IMR-90 (cell line): ENCODE data around the gene NPPA. TPM values are rescaled to one million over a fixed set of nuclear protein-coding genes. Genes with fewer than 3 reads are reported as not detected.

Source experiments
- ATAC-seq: fragments of 200-7000 bp; cut with Tn5 transposase; 2 replicates; pipeline ENCODE4 v1.9.1; 2020; ENCODE audit warnings: low read depth, mild to moderate bottlenecking, moderate library complexity
- BruUV-seq: library from RNA; stranded (reverse); fragments of 400-500 nt; replicated peaks from 2 replicates; lab custom pipeline; 2021; lab: Mats Ljungman, UMichigan
- CTCF ChIA-PET: fragments of 300-600 bp; formaldehyde crosslinking; extraction: SDS; loops from one replicate; lab custom pipeline; 2021; ENCODE audit warnings: antibody characterized with exemption; lab: Yijun Ruan, JAX
- POLR2A ChIA-PET: fragments of 300-600 bp; sonication (Branson Sonifier 250); formaldehyde crosslinking; loops from one replicate; lab custom pipeline; 2022; ENCODE audit warnings: antibody characterized with exemption; ENCODE audit not compliant: unreplicated experiment; lab: Charles Lee
- DNase-seq: peaks from one replicate; pipeline ENCODE4 v3.0.0; 2013
- H2AFZ ChIP-seq: replicated peaks from 2 replicates; pipeline ENCODE3; 2013; ENCODE audit warnings: low read length, mild to moderate bottlenecking; ENCODE audit not compliant: poor library complexity
- H2AK5ac ChIP-seq: 2 replicates; pipeline ENCODE4 v1.6.1; 2013; ENCODE audit warnings: low read depth, low read length, inconsistent platforms
- H2AK9ac ChIP-seq: replicated peaks from 2 replicates; pipeline ENCODE3; 2013; ENCODE audit warnings: mild to moderate bottlenecking, low read depth, low read length, moderate library complexity; ENCODE audit not compliant: poor library complexity
- H2BK120ac ChIP-seq: 2 replicates; pipeline ENCODE4 v1.6.1; 2013; ENCODE audit warnings: low read depth, low read length, inconsistent platforms
- H2BK15ac ChIP-seq: 3 replicates; pipeline ENCODE4 v1.6.1; 2013; ENCODE audit warnings: low read depth, low read length, inconsistent platforms
- H2BK20ac ChIP-seq: 2 replicates; pipeline ENCODE4 v1.6.1; 2013; ENCODE audit warnings: low read depth, mild to moderate bottlenecking, inconsistent platforms, low read length, moderate library complexity
- H2BK5ac ChIP-seq: 2 replicates; pipeline ENCODE4 v1.6.1; 2013; ENCODE audit warnings: mild to moderate bottlenecking, low read depth, low read length, inconsistent platforms; ENCODE audit not compliant: poor library complexity, severe bottlenecking
- H3K14ac ChIP-seq: replicated peaks from 2 replicates; pipeline ENCODE4 v1.6.1; 2013; ENCODE audit warnings: low read depth, low read length, inconsistent platforms
- H3K18ac ChIP-seq: 2 replicates; pipeline ENCODE4 v1.6.1; 2013; ENCODE audit warnings: low read depth, low read length, control low read depth
- H3K23ac ChIP-seq: 2 replicates; pipeline ENCODE4 v1.6.1; 2013; ENCODE audit warnings: low read depth, low read length, inconsistent platforms
- H3K27ac ChIP-seq: 2 replicates; pipeline ENCODE4 v1.5.1; 2013; ENCODE audit warnings: mild to moderate bottlenecking, control low read depth, low read length; ENCODE audit not compliant: insufficient read depth
- H3K27me3 ChIP-seq: 2 replicates; pipeline ENCODE4 v1.6.1; 2013; ENCODE audit warnings: low read length; ENCODE audit not compliant: control insufficient read depth, insufficient read depth
- H3K36me3 ChIP-seq: 2 replicates; pipeline ENCODE4 v1.6.1; 2013; ENCODE audit warnings: low read length, mixed read lengths; ENCODE audit not compliant: control insufficient read depth, insufficient read depth
- H3K4ac ChIP-seq: 2 replicates; pipeline ENCODE4 v1.6.1; 2013; ENCODE audit warnings: low read depth, low read length, inconsistent platforms
- H3K4me1 ChIP-seq: 2 replicates; pipeline ENCODE4 v1.6.1; 2013; ENCODE audit warnings: low read length, mixed read lengths; ENCODE audit not compliant: control insufficient read depth, insufficient read depth
- H3K4me2 ChIP-seq: 2 replicates; pipeline ENCODE4 v1.6.1; 2013; ENCODE audit warnings: low read depth, mild to moderate bottlenecking, control low read depth, low read length, moderate library complexity
- H3K4me3 ChIP-seq: 2 replicates; pipeline ENCODE4 v1.5.1; 2013; ENCODE audit warnings: low read depth, mild to moderate bottlenecking, control low read depth, low read length, moderate library complexity; ENCODE audit not compliant: insufficient read depth
- H3K56ac ChIP-seq: 2 replicates; pipeline ENCODE4 v1.6.1; 2013; ENCODE audit warnings: low read length, inconsistent platforms; ENCODE audit not compliant: insufficient read depth; ENCODE audit errors: extremely low read depth
- H3K79me1 ChIP-seq, 2 experiments: 2 replicates each; pipeline ENCODE4 v1.6.1; 2013; ENCODE audit warnings: low read length in 2 of 2, inconsistent platforms in 1 of 2, low read depth in 1 of 2
- H3K9ac ChIP-seq: 2 replicates; pipeline ENCODE4 v1.6.1; 2013; ENCODE audit warnings: low read depth, low read length, control low read depth
- H3K9me1 ChIP-seq: 2 replicates; pipeline ENCODE4 v1.6.1; 2013; ENCODE audit warnings: low read length, inconsistent platforms; ENCODE audit not compliant: insufficient read depth
- H3K9me3 ChIP-seq: 2 replicates; pipeline ENCODE4 v1.6.1; 2013; ENCODE audit warnings: low read length; ENCODE audit not compliant: control insufficient read depth, insufficient read depth
- H4K20me1 ChIP-seq: 2 replicates; pipeline ENCODE4 v1.6.1; 2013; ENCODE audit warnings: low read length, inconsistent platforms; ENCODE audit not compliant: insufficient read depth
- H4K5ac ChIP-seq: 2 replicates; pipeline ENCODE4 v1.6.1; 2013; ENCODE audit warnings: mild to moderate bottlenecking, low read depth, low read length, control low read depth
- H4K8ac ChIP-seq, 2 experiments: 2 replicates each; pipeline ENCODE4 v1.6.1; 2013; ENCODE audit warnings: low read depth in 2 of 2, low read length in 2 of 2, control low read depth in 1 of 2, inconsistent platforms in 1 of 2
- H4K91ac ChIP-seq: 2 replicates; pipeline ENCODE4 v1.6.1; 2013; ENCODE audit warnings: low read depth, low read length, inconsistent platforms; ENCODE audit not compliant: insufficient read depth
- BHLHE40 ChIP-seq: fragments of 150-350 bp; IDR thresholded peaks from 2 replicates; pipeline ENCODE4 v1.6.1; 2016; ENCODE audit warnings: mild to moderate bottlenecking, low read depth, low read length
- CEBPB ChIP-seq: IDR thresholded peaks from 2 replicates; pipeline ENCODE4 v1.6.1; 2012; ENCODE audit warnings: low read depth, low read length, improper control_type of control experiment
- CHD1 ChIP-seq: IDR thresholded peaks from 2 replicates; pipeline ENCODE4 v1.6.1; 2012; ENCODE audit warnings: low read depth, low read length, improper control_type of control experiment
- FOS ChIP-seq: fragments of 150-350 bp; IDR thresholded peaks from 2 replicates; pipeline ENCODE4 v1.6.1; 2016; ENCODE audit warnings: low read depth, low read length
- MAFK ChIP-seq: IDR thresholded peaks from 2 replicates; pipeline ENCODE4 v1.6.1; 2012; ENCODE audit warnings: low read depth, low read length, improper control_type of control experiment
- MXI1 ChIP-seq: IDR thresholded peaks from 2 replicates; pipeline ENCODE4 v1.6.1; 2012; ENCODE audit warnings: low read depth, mild to moderate bottlenecking, low read length, moderate library complexity, borderline replicate concordance
- POLR2A ChIP-seq: IDR thresholded peaks from 2 replicates; pipeline ENCODE4 v1.6.1; 2012; ENCODE audit warnings: mild to moderate bottlenecking, low read depth, low read length
- WGBS, 2 experiments: methylation state at CpG; one replicate each; pipeline versions ENCODE4 v1.1.5 to v1.1.7; 2013; ENCODE audit warnings: missing lambda C conversion rate in 2 of 2; ENCODE audit not compliant: insufficient read length in 1 of 2; ENCODE audit errors: extremely low coverage in 2 of 2; 5-methylcytosine and 5-hydroxymethylcytosine counted together
- dilution Hi-C: fragments of 300-500 bp; cut with HindIII; formaldehyde crosslinking; loops from one replicate; pipeline ENCODE4 v1.14.3; 2018; ENCODE audit warnings: low sequenced_read_pairs; ENCODE audit not compliant: unreplicated experiment
- in situ Hi-C: fragments of 300-500 bp; cut with MboI; formaldehyde crosslinking; loops from 3 replicates; pipeline ENCODE4 v1.14.3; 2019; ENCODE audit warnings: low sequenced_read_pairs, inconsistent platforms, mixed read lengths
- intact Hi-C: fragments of 100-400 bp; cut with micrococcal nuclease; formaldehyde crosslinking; loops from 2 replicates; pipeline ENCODE4 v1.10.0; 2022
- polyA plus RNA-seq, 3 experiments: library from polyadenylated mRNA; depleted of rRNA; stranded (reverse); fragments of >200 nt; gene quantifications; 2 replicates each; pipeline ENCODE4 v1.2.3, GENCODE V29; 2012; ENCODE audit warnings: low replicate concordance in 1 of 3
- total RNA-seq: library from RNA; depleted of rRNA; stranded (reverse); fragments of >200 nt; gene quantifications from 2 replicates; pipeline ENCODE4 v1.2.3, GENCODE V29; 2012

NPPA gene
- total and polyA plus RNA-seq, 2 of the 4 experiments (the other 2 are of a cell fraction): not detected

DNA sequence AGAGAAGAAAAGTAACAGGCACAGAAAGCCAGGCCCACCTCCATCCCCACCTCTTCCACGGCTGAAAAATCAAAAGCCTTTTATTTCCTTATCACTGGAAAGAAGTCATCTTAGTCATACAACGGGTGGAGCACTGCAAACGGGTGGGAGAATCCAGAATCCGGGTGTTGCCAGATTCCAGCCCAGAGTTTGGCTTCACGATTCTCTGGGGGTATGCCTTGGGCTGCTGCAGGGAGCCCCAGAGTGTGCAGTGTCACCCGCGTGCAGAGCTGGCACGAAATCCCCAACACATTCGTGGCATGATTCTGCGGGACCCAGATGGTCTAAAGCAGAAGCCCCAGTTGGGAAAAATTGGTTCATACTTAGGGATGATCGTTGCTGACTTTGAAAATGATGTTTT lies 2.6 kb upstream of the NPPA start:
- H2BK15ac ChIP-seq: no peak overlapping the region
- no peak for DNase-seq
- no peak overlapping the region for H3K9ac ChIP-seq
- H3K9me1 ChIP-seq: 0 out of 2 replicates have a peak, but pooled peaks cover 4% of the 10 kb centered on the region
- H3K23ac ChIP-seq: no peak overlapping the region
- no TSS peak for BruUV-seq
- POLR2A ChIA-PET: no interaction called here
- no peak overlapping the region for H3K27ac ChIP-seq
- H4K20me1 ChIP-seq: peaks cover 7% of the 10 kb centered on the region; the same call in 1 of the 2 replicates
- H3K14ac ChIP-seq: no peak overlapping the region
- H2AK9ac ChIP-seq: no peak overlapping the region
- ATAC-seq: no peak
- H2AFZ ChIP-seq: no peak overlapping the region
- no peak overlapping the region for H2BK5ac ChIP-seq
- peaks cover 14% of the 10 kb centered on the region for H3K27me3 ChIP-seq
- CTCF ChIA-PET: no interaction called here
- no peak overlapping the region for H2BK120ac ChIP-seq
- no peaks in the 10 kb centered on the region for H3K79me1 ChIP-seq
- dilution Hi-C loops: no loop called here
- WGBS, 2 experiments: 43% methylated on average over 5 of the region's 11 CpGs; no CpG with 5 or more reads in 1 of the 2 experiments
- TF ChIP-seq CHD1 (no peak), BHLHE40 (no peak), POLR2A (no peak), FOS (no peak), CEBPB (no peak), MAFK (no peak), MXI1 (no peak)
- intact Hi-C loops: no loop called here
- no peak overlapping the region for H3K4ac ChIP-seq
- H2BK20ac ChIP-seq: no peak overlapping the region
- no peak overlapping the region for H2AK5ac ChIP-seq
- H3K9me3 ChIP-seq: no peaks in the 10 kb centered on the region
- H4K8ac ChIP-seq: no peak overlapping the region
- H3K36me3 ChIP-seq: peaks cover 12% of the 10 kb centered on the region; the same call in 1 of the 2 replicates
- H3K4me3 ChIP-seq: no peak overlapping the region
- no peak overlapping the region for H3K4me2 ChIP-seq
- H4K5ac ChIP-seq: no peak overlapping the region
- H3K18ac ChIP-seq: no peak overlapping the region
- H3K4me1 ChIP-seq: peaks cover 2% of the 10 kb centered on the region; the same call in 1 of the 2 replicates
- in situ Hi-C loops: no loop called here
- no peak overlapping the region for H4K91ac ChIP-seq
- H3K56ac ChIP-seq: no peak overlapping the region
